COLO668 (cell line): ENCODE results near the gene PSMG2.
"Not testable (repeated sequence)": the region's sequence is repeated elsewhere in the genome, so short reads cannot be mapped to it uniquely, and the experiment has no call there.

Source experiments
- DNase-seq: peaks from one replicate; lab custom pipeline; 2025; ENCODE audit not compliant: unreplicated experiment; lab: John Stamatoyannopoulos, UW

PSMG2 gene

DNA sequence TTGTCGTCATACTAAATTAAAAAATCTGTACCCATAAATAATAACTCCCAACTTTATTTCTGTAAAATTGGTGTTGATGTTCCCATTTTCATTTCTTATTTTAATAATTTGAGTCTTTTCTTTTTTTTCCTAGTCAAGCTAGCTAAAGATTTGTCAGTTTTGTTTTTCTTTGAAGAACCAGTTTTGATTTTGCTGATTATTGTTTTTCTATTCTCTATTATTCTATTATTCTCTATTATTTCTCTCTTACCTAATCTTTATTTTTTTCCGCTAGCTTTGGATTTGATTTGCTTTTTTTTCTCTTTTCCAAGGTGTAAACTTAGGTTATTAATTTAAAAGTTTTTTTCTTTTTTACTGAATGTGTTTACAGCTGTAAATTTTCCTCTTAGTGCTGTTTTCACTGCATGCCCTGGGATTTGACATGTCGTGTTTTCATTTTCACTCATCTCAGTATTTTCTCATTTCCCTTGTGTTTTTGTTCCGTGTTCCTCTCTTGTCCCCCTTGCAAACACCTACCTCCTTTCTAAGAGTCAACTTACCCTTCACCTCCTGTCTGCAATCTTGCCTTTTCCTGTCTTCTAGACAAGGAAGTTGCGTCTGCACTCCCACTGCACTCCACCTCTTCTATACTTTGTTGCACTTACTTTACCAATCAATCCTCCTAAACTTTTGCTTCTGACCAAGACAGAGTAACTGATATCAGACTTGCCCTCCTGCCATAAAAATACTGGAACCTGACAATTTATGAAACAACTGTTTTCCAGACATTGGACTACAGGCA is 18.8 kb downstream of the PSMG2 start:
- DNase-seq, result no peak

DNA sequence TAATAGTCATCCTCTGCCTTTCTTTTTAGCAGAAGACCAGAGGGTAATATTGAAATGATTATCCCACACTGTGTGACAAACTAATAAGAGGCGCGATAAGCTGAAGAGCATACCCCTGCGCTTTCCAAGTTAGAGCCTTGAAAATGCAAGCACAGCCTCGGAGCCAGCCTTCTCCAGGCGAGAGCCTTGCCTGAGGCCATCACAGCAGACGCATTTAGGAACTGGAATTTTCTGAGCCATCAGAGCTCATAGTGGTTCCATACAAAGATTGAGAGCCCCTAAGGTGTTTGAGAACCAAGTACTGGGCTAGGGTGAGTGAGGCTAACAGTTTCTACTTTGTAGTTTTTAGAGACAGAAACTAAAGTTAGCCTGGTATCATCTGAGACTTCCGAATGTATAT is 19.9 kb downstream of the PSMG2 start:
- no peak for DNase-seq

DNA sequence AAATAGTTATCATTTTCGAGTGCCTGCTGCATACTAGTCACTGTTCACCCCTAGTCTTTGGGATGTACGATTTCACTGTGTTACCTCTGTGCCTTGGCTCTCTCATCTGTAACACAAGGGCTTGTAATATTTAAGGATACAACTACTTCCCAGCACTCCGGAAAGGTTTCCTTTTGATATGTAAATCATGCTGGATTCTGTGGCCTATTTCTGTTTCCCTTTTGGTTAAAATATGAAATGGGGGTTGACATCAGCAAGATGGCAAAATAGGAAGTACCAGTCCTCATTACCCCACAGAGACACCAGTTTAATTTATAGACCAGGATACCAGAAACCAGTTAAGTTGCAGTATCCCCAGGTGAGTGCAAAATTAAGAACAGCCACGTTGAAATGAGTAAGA is 23.5 kb downstream of the PSMG2 start:
- no peak for DNase-seq

DNA sequence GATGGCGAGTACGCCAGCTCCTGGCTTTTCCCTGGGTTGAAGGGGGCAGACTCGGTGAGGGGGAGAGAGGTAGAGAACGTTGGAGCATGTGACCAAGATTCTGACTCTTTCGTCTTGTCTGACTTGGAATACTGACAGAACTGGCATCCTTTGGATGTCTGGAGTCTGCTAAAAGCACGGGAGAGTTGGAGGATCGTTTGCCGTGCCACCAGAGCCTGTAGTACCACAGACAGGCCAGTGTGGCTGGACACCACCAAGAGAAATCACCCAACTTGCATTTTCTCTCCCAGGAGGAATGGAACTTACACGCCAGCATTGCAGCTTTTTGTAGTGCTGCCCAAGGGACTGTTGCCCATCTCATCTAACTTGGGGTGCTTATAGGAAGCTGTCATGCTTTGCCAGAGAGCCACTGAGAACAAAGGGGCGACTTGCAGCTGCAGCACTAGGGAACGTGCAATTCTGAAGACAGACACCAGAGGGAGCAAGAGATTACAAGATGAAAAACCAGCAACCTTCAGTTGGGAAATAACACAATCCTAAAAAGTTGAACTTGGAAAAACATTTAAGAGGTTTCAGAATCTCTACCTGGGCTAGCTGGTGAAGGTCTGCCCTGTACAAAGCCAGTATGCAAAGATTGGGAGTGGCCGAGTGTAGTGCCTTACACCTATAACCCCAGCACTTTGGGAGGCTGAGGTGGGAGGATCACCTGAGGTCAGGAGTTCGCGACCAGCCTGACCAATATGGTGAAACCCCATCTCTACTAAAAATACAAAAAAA is 24.1 kb downstream of the PSMG2 start:
- DNase-seq, result peak; percentile 76

DNA sequence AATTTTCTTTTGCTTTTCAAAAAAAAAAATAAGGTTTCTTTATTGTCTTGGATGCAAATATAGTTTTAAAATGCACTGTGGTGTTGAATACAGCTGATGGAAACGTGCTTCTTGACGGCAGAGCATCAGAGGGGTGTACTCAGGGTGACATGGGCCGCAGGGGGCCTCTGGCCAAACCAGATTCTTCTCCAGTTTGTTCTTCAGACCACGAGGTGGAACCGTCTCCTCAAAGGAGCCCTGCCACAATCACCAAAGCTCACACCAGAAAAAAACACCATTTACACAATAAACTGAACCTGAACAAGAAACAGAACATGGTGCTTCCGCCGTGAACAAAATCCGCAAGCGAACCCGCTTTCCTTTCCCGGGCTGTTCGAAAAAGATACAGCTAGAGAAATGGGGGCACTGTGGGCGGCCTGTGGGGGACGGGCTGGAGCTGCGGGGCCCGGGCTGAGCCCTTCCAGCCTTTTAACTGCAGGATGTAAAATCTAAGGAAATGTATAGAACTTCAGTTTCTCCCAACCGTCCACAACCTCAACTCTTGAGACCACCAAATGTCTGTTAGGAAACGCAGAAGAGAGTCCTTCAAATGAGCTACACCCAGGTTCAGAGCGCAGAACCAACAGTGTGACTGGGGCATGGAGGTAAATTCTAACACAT is 34.5 kb downstream of the PSMG2 start:
- no peak for DNase-seq

DNA sequence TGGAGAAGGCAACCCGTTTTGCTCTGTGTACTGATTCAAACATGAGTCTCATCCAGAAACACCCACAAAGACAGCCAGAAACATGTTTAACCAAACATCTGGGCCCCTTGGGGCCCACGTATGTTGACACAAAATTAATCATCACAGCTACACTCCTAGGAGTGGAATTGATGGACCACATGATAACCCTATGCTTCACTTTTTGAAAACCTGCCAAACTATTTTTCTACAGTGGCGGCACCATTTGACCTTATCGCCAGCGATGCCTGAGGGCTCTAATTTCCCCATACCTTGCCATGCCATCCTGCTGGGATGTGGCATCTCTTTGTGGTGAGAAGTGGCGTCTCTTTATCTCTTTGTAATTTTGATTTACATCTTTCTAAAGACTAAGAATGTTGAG is 38.5 kb downstream of the PSMG2 start:
- DNase-seq, result peak; percentile 60

DNA sequence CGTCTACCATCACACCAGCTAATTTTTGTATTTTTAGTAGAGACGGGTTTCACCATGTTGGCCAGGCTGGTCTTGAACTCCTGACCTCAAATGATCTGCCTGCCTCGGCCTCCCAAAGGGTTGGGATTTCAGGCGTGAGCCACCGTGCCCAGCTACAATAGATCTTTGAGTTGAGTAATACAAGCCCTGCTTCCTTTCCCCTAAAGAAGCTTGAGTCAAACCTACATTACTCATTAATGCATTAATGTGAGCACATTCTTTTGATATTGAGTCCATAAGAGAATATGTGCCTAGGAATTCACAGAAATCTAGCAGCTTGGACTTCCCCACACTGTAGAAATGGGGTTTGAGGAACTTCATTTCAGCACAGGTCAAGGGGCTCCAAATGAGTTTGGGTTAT is 39.6 kb downstream of the PSMG2 start:
- DNase-seq, result no peak

DNA sequence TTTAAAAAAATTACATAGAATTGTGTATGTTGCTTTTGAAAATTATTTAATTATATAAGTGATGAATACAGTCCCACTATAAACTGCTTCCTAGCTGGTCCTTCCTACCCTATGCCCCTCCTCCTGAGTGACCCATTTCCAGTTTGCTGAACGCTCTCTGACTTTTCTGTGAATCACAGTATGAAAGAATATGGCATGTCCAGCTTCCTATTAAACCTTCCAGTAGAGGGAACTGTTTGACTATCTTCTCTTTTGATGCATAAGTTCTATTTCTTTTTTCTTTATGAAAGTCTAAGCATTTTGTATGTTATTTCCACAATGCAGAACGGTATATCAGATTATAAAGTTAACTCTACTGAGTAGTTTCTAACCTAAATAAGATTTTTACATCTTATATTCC is 41.3 kb downstream of the PSMG2 start:
- no peak for DNase-seq

DNA sequence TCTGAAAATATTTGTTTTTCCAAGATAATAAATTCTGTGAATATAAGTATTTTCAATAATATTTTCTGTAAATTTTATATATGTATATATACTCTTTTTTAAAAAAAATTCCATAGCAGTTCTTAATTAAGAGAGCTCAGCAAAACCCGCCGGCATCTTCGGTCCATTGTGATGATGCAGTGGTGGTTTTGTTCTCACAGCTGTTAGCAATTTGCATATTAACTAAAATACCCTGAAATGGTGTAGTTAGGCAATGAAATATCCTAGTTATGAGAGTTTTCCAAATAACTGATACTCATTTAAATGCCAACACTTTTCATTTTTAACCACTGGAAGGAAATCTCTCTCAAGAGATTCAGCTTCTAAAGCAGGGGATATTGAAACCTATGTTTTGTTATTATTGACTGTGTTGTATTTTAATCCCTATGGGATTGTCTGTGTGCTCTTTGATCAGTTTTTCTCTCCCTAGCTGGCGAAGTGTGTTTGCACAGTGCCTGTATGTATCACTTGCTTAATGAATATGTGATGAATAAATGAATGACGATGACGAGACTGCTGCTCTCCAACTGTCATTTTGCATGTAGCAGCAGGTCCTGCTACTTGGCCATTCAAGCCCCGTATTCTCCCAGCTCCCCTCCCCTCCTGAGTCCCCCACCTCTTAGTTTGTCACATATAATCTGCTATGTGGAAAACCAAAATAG is 42.4 kb downstream of the PSMG2 start:
- DNase-seq, result no peak

DNA sequence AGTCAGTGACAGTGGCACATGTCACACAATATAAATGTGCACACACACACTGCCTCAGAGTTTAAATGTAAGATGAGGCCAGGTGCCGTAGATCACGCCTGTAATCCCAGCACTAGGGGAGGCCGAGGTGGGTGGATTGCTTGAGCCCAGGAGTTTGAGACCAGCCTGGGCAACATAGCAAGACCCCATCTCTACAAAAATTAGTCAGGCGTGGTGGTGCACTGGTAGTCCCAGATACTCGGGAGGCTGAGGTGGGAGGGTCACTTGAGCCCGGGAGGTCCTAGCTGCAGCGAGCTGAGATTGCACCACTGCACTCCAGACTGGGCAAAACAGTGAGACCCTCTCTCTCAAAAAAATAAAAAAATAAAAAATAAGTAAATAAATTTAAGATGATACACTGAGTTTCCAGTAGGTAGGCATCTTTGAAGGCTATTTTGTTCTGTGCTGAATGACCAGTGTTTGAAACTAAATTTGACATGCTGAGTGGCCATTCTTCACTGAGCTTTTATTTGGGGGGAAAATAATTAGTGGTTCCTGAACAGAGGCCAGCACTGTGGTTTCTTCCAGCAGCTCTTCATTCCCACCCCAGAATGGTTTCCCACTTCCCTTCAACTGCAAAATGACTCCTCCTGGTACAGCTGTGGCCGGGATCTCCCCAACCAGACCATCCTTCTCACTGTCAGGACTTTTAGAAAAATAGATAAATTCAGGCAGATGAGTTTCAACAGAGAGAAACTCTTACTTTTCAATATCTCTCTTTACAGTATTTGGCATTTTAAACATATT is 44.9 kb downstream of the PSMG2 start:
- no peak for DNase-seq

DNA sequence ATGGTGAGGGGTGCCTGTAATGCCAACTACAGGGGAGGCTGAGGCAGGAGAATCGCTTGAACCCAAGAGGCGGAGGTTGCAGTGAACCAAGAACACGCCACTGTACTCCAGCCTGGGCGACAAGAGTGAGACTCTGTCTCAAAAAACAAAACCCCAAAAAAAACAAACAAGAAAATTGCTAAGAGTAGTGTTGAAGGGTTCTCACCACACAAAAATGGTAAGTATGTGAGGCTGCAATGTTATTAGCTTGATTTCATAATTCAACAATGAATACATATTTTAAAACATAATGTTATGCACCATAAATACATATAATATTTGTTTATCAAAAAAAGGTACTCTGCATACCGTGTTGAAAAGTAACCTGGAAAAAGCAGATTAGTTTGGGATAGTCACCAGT is 45.8 kb downstream of the PSMG2 start:
- no peak for DNase-seq

DNA sequence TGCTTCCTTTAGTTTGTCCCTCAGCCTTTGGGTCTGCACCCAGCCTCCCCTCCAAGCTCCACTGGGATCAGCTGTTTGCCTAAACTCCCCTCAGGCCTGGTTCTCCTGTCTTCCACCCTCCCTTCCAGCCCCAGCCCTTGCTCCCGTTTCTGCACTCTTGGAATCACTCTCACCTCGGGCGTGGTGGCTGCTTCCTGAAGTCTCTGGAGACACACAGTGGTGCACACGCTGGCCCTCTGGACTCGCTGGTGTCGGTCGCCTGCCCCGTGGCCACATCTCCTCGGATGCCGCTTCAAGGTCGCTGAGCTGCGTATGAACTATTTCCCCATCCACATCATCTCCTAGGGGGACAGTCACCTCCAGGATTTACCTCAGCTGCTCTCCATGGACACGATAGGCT is 46.3 kb downstream of the PSMG2 start:
- no peak for DNase-seq

DNA sequence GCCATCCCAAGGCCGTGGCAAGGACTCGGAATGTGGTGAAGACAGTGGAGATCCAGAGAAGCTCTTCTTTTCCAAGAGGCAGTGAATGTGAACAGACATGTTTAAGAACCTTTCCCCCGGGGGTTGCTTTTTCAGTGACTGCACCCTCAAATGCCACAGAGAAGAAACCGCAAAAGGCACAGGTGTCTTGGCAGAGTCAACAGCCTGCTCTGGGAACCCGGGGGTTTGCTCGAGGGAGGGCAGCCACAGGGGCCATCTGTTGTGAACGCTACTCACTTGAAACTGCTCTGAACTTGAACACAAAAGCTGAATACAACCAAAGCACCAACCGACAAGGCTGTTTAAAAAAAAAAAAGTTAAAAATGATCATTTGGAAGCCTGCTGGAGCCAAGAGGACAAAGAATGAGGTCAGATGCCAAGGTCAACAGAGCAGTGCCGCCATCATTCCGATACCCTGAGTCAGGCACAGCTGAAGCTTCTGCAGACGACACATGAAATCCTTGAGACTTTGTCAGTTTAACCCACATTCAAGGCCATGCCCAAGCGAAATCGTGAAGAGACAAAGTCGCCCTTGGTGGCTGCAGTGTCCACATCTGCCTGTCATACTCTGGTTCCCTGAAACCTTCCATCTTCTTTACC is 47.4 kb downstream of the PSMG2 start:
- no peak for DNase-seq

DNA sequence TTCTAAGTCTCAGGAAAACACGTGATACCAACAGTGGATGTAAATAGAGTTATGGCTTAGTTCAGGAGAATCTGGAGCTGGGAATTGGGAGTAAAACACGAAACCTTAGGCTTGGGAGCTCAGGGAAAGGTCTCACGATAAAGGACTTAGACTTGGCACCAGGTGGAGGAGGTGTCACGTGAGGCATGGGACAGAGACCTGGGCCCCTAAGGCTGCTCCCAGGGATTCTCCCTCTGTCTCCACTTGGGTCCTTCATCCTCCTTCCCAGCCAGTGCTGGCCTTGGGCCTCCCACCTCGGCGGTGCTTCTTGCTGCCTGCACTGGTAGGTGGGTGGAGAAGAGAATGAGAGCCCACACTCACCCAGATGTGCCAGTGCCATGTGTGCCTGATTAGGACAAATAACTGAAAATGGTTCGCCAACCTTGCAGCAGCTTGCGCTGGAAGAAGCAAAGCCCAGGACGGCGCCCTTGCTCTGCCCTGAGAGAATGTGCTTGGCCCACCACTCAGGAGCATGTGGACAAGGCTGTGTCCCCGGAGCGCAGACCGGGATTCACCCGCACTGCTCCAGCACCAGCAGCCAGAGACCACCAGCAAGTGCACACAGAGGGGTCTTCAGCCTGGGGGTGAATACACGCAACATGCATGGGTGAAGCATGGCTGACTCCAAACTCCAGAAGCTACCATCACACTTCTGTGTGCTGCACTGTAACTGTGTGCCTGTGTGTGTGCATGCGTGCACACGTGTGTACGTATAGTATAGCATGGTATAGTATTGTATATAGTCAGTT is 48.1 kb downstream of the PSMG2 start:
- no peak for DNase-seq

DNA sequence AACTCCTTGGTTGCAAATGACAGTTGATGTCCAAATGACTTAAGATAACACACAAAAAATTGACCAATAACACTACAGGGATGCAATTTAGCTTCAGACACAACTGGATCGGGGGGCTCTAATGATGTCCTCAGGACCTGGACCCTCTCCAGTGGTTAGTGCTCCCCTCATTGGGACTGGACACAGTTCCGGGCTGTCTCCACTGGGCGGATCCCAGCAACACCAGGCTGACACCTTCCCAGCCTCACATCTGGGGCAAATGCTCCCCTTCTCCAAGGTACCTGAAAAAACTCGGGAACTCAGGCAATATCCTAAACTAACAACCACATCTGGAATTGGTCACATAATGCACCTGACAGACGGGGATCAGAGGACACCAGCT is 48.7 kb downstream of the PSMG2 start:
- no peak for DNase-seq

DNA sequence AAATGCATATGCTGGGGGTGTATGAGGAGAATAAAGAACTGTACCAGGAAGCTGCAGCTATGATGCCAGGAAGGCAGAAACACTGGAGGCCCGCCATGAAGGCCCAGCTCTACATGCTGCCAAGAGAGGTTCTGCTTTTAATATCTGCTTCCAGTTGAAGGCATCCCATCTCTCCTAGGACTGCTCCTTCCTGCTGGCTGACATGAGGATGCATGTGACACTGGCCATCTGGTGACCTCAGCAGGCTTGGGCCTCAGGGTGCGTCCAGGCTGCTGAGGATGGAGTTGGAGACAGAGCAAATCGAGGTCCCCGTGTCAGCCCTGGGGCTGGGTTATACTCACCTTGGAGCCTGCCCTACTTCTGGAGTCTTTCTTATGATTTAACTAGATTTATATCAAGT is 49.0 kb downstream of the PSMG2 start:
- no peak for DNase-seq

DNA sequence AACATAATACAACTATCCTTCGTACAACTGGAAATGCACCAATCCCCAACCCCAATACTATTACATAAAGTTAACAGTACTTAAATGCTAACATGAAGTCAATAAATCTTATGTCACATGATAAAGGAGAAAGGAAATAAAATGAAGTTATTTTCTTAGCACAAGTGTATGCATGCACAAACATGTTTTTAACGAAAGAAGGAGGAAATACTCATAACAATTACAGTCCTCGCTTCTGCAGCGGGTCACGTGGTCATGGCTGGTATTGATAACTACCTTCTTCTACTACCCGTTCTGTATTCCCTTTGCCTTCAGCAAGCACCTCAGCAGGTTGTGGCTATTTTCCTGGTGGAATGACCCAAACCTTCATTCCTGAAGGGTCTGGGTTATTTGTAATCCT is 51.7 kb downstream of the PSMG2 start:
- no peak for DNase-seq

DNA sequence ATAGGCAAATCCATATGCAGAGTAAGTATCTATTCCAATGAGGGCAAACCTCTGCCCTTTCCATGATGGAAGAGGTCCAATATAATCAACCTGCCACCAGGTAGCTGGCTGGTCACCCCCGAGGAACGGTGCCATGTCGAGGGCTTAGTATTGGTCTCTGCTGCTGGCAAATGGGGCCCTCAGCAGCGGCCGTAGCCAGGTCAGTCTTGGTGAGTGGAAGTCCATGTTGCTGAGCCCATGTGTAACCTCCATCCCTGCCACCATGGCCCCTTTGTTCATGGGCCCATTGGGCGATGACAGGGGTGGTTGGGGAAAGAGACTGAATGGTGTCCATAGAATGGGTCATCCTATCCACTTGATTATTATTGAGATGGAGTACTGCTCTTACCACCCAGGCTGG is 52.8 kb downstream of the PSMG2 start:
- not testable (repeated sequence) for DNase-seq

DNA sequence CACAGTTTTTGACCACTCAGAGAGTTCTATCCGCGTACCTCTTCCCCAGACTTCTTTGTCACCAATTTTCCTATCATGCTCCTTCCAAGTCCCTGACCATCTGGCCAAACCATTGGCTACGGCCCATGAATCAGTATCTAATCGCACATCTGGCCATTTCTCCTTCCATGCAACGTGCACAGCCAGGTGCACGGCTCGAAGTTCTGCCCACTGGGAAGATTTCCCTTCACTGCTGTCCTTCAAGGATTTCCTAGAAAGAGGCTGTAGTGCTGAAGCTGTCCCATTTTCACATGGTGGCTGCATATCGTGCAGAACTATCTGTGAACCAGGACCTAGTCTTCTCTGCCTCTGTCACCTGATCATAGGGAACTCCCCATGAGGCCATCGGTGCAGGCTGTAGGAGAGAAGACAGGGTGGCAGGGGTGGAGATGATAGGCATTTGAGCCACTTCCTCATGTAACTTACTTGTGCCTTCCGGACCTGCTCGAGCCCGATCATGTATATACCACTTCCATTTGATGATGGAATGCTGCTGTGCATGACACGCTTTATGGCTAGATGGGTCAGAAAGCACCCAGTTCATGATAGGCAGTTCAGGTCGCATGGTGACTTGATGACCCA is 53.9 kb downstream of the PSMG2 start:
- not testable (repeated sequence) for DNase-seq
